Fibroblast of villous mesenchyme (primary cell): ENCODE data around the gene TUBG2. TPM values are rescaled to one million over a fixed set of nuclear protein-coding genes. Genes with fewer than 3 reads are reported as not detected.
A peak's percentile ranks its signal among the peaks of the same experiment; 100 is the strongest.

Experiments
- DNase-seq: peaks from one replicate; pipeline ENCODE4 v3.0.0-alpha.2; 2010; ENCODE audit warnings: low read depth
- H3K4me3 ChIP-seq: 2 replicates; pipeline ENCODE4 v1.5.1; 2011; ENCODE audit warnings: low read depth, mild to moderate bottlenecking, low read length
- total RNA-seq: library from RNA; depleted of rRNA; stranded (reverse); fragments of >200 nt; gene quantifications from 2 replicates; pipeline ENCODE4 v1.2.3, GENCODE V29; 2012
- TF ChIP-seq, protein P1 (sequence below): IDR thresholded peaks from 2 replicates; pipeline ENCODE4 v1.5.1; 2012; ENCODE audit warnings: low read depth, mild to moderate bottlenecking, low read length; ENCODE audit not compliant: insufficient read depth

The TUBG2 gene
- total RNA-seq, 1 donor: 11.7 TPM

DNA sequence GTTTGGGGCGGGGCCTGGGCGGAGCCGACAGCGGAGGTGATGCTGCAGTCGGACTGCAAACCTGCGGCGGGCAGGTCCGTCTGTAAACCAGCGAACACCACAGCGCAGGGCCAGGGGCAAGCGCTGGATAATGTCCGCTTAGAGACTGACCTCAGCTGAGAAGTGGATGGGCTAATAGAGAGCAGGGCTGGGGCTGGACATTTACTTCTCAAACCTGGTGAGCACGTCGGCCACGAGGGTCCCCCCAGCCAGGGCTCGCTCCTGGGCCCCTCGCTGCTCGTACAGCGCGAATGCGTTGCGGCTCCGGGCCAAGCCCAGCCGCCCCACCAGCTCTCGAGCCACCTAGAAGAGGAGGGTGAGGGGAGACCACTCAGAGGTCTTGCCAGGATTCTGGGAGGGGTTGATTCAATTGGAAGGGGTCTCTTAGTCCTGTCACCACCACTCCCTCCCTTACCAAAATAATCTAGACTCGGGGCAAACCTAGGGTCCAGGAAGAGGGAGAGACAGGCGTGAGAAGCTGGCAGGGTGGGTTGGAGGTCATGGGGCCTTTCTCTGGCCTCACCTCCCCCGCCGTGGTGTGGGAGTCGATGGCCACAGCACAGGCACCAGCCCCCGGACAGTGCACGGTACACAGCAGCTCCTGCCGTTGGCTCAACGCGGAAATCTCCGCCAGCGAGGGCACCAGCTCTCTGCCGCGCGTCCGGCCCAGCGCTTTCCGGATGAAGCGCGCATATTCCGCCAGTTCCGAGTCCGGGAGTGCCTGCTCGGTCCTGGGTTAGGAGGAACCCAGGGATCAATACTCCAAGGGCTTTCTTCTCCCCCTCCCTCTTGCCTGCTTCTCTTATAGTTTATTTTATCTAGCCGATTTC is 11.9 kb downstream of the TUBG2 start:
- no peak for DNase-seq
- TF ChIP-seq, protein P1, sequence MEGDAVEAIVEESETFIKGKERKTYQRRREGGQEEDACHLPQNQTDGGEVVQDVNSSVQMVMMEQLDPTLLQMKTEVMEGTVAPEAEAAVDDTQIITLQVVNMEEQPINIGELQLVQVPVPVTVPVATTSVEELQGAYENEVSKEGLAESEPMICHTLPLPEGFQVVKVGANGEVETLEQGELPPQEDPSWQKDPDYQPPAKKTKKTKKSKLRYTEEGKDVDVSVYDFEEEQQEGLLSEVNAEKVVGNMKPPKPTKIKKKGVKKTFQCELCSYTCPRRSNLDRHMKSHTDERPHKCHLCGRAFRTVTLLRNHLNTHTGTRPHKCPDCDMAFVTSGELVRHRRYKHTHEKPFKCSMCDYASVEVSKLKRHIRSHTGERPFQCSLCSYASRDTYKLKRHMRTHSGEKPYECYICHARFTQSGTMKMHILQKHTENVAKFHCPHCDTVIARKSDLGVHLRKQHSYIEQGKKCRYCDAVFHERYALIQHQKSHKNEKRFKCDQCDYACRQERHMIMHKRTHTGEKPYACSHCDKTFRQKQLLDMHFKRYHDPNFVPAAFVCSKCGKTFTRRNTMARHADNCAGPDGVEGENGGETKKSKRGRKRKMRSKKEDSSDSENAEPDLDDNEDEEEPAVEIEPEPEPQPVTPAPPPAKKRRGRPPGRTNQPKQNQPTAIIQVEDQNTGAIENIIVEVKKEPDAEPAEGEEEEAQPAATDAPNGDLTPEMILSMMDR: no peak

DNA sequence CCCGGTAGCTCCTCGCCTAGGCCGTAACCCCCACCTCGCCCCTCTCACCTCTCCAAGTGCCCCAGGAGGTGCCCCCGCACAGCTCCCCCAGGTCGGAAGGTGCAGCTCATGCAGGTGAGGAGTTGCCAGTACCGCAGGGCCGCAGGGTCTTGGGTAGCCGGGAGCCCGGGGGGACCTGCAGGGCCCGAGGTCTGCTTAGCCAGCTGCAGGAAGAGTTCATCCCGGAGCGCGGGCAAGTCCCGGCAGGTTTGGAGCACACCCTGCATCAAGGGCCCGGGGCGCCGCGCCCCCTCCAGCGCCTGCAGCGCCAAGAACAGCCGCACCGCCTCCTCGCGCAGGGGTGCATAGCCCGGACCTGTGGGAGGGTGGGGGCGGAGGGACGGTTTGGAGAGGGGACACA is 13.0 kb downstream of the TUBG2 start:
- DNase-seq: no peak
- TF ChIP-seq, protein P1: no peak
- H3K4me3 ChIP-seq: no peak overlapping the region

More for the DNA sequence above, 11.9 kb downstream of the TUBG2 start:
- no peak overlapping the region for H3K4me3 ChIP-seq

DNA sequence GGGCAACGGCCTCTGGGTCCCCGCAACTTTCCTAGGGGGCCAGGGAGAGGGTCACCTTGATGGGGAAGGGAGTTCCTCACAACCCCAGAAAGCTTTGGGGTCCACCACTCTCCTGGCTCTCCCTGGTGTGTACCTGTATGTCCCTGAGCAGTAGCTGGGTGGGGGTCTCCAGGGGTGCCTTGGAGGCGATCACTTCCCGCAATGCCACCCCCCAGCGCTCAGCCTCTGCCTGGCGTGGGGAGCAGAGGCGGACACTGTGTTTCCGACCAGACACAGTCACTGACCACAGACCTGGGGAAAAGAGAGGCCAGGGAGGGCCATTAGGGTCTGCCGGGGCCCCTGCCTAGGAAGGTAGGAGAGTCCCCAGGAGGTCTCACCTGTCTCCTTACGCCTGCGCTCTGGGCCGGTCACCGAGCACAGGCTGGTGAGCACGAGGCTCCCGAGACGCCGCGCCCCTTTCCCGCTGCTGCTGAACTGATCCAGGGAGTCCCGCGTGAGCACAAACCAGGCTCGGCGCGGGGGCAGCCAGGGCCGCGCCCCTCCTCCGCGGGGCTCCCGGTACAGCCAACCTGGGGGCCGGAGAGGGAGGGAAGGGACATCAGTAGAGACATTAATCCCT is 14.3 kb downstream of the TUBG2 start:
- no peak for DNase-seq
- H3K4me3 ChIP-seq: peak overlapping the region; percentile 94
- TF ChIP-seq, protein P1: no peak

DNA sequence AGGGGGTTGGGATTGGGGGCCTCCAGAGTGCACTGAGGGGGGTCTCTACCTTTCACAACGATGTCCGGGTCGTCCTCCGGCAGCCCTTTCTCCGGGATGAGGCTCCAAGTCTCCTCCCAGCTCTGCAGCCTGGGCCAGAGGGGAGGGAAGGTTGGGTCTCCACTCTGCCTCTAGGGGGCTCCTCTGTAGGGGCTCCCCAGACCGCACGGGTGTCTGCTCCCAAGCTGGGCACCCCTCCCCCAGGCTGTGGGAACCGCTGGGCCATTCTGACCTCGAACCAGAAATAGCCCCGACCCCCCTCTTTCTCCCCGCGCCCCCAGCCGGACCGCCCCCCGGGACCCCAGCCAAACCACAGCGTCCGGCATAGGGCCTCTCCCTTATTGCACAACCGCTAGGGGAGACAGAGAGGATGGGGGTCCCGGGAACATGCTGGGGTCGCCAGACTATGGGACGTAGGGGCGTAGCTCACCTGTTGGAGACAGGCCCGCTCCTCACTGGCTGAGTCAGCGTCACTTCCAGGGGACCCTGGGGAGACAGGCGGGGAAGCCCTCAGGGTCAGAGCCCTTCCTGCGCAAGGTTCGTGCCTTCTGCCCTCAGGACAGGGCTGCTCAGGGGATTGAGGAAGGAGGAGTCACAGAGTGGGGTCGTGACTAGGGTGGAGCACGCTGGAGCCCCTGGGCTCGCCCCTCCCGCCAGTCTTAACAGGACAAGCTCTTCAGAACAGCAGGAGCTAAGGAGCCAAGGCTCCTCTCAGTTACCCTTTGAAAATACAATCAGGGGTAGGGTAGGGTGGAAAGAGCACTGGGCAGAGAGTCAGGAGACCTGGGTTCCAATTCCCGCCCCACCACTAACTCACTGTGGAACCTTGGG is 15.0 kb downstream of the TUBG2 start:
- H3K4me3 ChIP-seq: peak overlapping the region; percentile 94
- TF ChIP-seq, protein P1: peak; percentile 64
- peak; percentile 84 for DNase-seq

DNA sequence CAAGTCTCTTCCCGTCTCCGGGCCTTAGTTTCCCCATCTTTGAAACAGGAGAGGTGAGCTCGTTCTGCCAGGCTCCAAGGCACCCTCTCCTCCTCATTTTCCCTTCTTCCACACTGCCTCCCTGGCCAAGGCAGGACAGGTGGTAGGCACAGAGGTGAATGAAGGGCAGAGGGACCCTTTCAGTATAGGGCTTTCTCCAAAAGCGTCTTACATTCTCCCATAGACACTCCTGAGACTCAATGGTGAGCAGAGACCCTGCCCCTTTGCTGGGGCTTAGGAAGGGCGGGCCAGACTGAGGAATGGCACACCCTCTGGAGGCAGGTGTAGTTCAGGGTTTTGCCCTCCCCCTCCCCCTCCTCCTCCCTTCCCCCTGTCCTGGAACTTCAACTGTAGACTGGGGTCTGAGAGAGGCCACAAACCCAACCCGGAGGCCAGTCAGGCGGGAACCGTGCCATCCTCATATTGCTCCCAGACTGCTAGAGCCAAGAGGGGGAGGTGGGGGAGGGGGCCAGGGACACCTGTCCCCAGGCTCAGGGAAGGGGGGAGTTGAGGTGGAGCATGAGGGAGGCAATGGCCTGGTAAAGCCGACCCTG is 15.8 kb downstream of the TUBG2 start:
- DNase-seq: no peak
- TF ChIP-seq, protein P1: no peak
- peak overlapping the region; percentile 94 for H3K4me3 ChIP-seq

DNA sequence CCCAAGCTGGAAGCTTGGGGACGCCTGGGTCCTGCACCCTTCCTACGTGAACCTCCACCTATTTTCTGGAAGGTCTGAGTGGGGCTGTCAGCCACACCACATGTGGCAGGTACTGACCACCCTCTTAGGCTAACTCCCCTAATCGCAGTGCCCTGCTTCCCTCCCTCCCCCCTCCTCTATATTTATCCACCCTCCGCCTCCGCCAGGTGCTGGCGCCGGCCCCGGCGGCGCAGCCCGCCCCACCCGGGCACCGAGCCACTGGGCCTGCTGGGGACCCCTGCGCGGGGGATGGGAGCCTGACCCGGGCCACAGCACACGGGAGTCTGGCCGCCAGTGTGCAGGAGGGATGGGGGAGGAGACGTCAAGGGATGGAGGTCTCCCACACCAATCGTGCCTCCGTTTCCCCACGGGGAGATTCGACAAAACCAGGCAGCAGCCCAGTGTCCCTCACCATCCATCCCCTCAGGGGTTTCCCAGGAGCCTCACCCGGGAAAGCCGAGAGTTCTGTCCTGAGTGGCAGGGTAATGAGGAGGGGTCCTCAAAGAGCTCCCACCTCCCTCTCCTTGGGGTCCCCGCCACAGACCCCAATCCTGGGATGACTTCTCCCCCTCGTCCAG is 16.4 kb downstream of the TUBG2 start:
- DNase-seq: no peak
- H3K4me3 ChIP-seq: peak overlapping the region; percentile 94
- TF ChIP-seq, protein P1: no peak
